Keratinocyte (primary cell): Measurements from ENCODE around the gene WNT9B. TPM values are rescaled to one million over a fixed set of nuclear protein-coding genes. Genes with fewer than 3 reads are reported as not detected.

Experiments used
- DNase-seq: peaks from one replicate; pipeline ENCODE4 v3.0.0-alpha.2; 2011; ENCODE audit warnings: low read depth, missing footprints, low spot score
- FAIRE-seq: peaks from 2 replicates; lab custom pipeline; 2011; peaks lifted over from hg19 to GRCh38; lab: Jason Lieb, UNC
- H2AFZ ChIP-seq: 2 replicates; pipeline ENCODE4 v1.6.0; 2012; ENCODE audit warnings: low read length, control low read depth, inconsistent platforms; ENCODE audit not compliant: control insufficient read depth
- H3K27ac ChIP-seq: 2 replicates; pipeline ENCODE4 v1.5.1; 2011; ENCODE audit warnings: low read length; ENCODE audit not compliant: control insufficient read depth, insufficient read depth
- H3K27me3 ChIP-seq: 3 replicates; pipeline ENCODE4 v1.6.0; 2011; ENCODE audit warnings: low read length; ENCODE audit not compliant: control insufficient read depth, insufficient read depth; ENCODE audit errors: extremely low read depth
- H3K36me3 ChIP-seq, 2 experiments: 2 replicates in 1 of 2; 3 replicates in 1 of 2; pipeline ENCODE4 v1.5.1; 2011; ENCODE audit warnings: low read length in 2 of 2, mild to moderate bottlenecking in 1 of 2; ENCODE audit not compliant: control insufficient read depth in 2 of 2, insufficient read depth in 2 of 2; ENCODE audit errors: extremely low read depth in 1 of 2
- H3K4me1 ChIP-seq: 3 replicates; pipeline ENCODE4 v1.5.1; 2011; ENCODE audit warnings: low read length; ENCODE audit not compliant: control insufficient read depth, insufficient read depth; ENCODE audit errors: extremely low read depth
- H3K4me2 ChIP-seq: 3 replicates; pipeline ENCODE4 v1.6.0; 2011; ENCODE audit warnings: low read depth, low read length; ENCODE audit not compliant: control insufficient read depth, insufficient read depth; ENCODE audit errors: extremely low read depth
- H3K4me3 ChIP-seq, 3 experiments: fragments of 200-600 bp in 1 of 3; sonication (generic) in 1 of 3; 2 replicates in 2 of 3; 3 replicates in 1 of 3; pipeline ENCODE4 v1.5.1; 2011 to 2016; ENCODE audit warnings: low read length in 3 of 3, mild to moderate bottlenecking in 3 of 3, control low read depth in 2 of 3, inconsistent platforms in 1 of 3, low read depth in 1 of 3, mixed read lengths in 1 of 3, mixed run types in 1 of 3, moderate library complexity in 1 of 3; ENCODE audit not compliant: control insufficient read depth in 2 of 3, insufficient read depth in 2 of 3; ENCODE audit errors: extremely low read depth in 1 of 3
- H3K79me2 ChIP-seq: 2 replicates; pipeline ENCODE4 v1.6.0; 2012; ENCODE audit warnings: low read length; ENCODE audit not compliant: control insufficient read depth, insufficient read depth
- H3K9ac ChIP-seq: 3 replicates; pipeline ENCODE4 v1.6.0; 2011; ENCODE audit warnings: low read length; ENCODE audit not compliant: control insufficient read depth, insufficient read depth; ENCODE audit errors: extremely low read depth
- H3K9me1 ChIP-seq: 3 replicates; pipeline ENCODE4 v1.6.0; 2011; ENCODE audit warnings: low read length; ENCODE audit not compliant: control insufficient read depth, insufficient read depth; ENCODE audit errors: extremely low read depth
- H3K9me3 ChIP-seq: 2 replicates; pipeline ENCODE4 v1.5.1; 2012; ENCODE audit warnings: low read depth, low read length; ENCODE audit not compliant: control insufficient read depth
- H4K20me1 ChIP-seq: 3 replicates; pipeline ENCODE4 v1.6.0; 2011; ENCODE audit warnings: low read length; ENCODE audit not compliant: control insufficient read depth, insufficient read depth; ENCODE audit errors: extremely low read depth
- EZH2 ChIP-seq: IDR thresholded peaks from one replicate; pipeline ENCODE4 v1.6.1; 2012; ENCODE audit warnings: inconsistent platforms, mild to moderate bottlenecking, low read length, moderate library complexity
- dilution Hi-C: fragments of 300-500 bp; cut with MboI; formaldehyde crosslinking; loops from one replicate; pipeline ENCODE4 v1.7.0; 2020; ENCODE audit warnings: low sequenced_read_pairs; ENCODE audit not compliant: extremely low pct_ligation_motif_present
- polyA plus RNA-seq, 5 experiments: library from polyadenylated mRNA; depleted of rRNA in 3 of 5; stranded (reverse) in 3 of 5; stranded (forward) in 1 of 5; unstranded in 1 of 5; fragments of >200 nt; gene quantifications; 1 replicate in 1 of 5; 2 replicates in 3 of 5; 3 replicates in 1 of 5; pipeline versions ENCODE4 v1.2.1 to v1.2.3, GENCODE V29; 2011 to 2012; ENCODE audit warnings: missing spikeins in 2 of 5, low read depth in 1 of 5, low replicate concordance in 1 of 5
- TF ChIP-seq, protein P1 (sequence below), 3 experiments: IDR thresholded peaks in 1 of 3; conservative IDR thresholded peaks in 1 of 3; optimal IDR thresholded peaks in 1 of 3; 2 replicates in 2 of 3; 3 replicates in 1 of 3; pipeline versions ENCODE3 to v1.5.1; 2011; ENCODE audit warnings: low read length in 3 of 3, mild to moderate bottlenecking in 3 of 3, moderate library complexity in 2 of 3, control low read depth in 1 of 3, inconsistent platforms in 1 of 3; ENCODE audit not compliant: insufficient read depth in 2 of 3; ENCODE audit errors: extremely low read depth in 1 of 3

WNT9B gene
- polyA plus RNA-seq, 1 donor (not counting 4 experiments of a cell fraction or from before 2014, with no cell fraction given) = not detected

DNA sequence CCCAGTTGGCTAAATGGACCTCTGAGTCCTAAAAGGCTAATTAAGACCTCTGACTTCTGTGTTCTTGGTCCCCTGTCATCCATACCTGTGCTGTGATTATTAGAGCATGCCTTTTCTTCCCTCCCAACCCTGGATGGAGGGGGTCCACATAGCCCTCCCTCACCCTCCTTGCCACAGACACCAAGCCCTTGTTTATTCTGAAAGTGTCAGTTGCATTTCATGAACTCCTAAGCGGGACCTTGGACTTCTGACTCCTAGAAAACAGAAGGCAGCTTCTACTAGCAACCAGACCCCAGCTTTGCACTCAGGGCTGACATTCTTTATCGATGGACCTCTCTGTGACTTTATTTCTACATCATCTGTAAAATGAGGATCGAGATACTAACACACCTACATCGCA lies 38.1 kb downstream of the WNT9B start:
- FAIRE-seq = no peak
- peaks cover 18% of the 10 kb centered on the region for H3K27me3 ChIP-seq

DNA sequence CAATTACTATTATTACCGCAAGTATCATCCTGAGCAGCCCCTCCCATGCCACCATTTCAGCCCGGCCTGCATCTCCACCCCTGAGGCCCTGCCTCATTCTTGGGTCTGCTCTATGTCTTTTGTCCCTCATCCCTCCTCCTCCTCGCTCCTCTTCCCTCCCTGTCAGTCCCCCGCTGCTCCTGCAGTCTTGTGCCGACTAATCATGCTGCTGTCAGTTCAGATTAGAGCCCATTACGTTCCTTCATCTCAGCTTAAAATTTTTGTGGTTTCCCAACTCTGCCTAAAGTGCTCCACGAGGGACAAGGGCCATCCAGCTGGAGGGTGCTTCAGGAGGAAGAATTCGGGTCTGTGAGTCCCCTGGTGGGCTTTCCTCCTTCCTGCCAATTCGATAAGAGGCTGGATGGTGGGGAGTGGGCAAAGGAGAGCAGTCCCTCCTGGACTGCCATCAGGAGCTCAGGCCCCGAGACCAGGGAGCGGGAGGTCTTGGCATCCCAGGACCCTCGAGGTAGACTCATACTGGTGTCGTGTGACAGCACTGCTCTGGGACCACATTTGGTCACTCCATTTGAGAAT lies 38.7 kb downstream of the WNT9B start:
- no peaks in the 10 kb centered on the region for H3K4me1 ChIP-seq
- H3K79me2 ChIP-seq = no peaks in the 10 kb centered on the region
- no peak overlapping the region for H3K27ac ChIP-seq
- H3K9me1 ChIP-seq = no peaks in the 10 kb centered on the region
- H3K9ac ChIP-seq = no peak overlapping the region
- H3K4me2 ChIP-seq = no peak overlapping the region
- H3K36me3 ChIP-seq = no peaks in the 10 kb centered on the region
- peaks cover 22% of the 10 kb centered on the region for H3K27me3 ChIP-seq
- DNase-seq (no peak), FAIRE-seq (no peak)
- no peaks in the 10 kb centered on the region for H3K9me3 ChIP-seq
- H4K20me1 ChIP-seq = no peaks in the 10 kb centered on the region
- no peak overlapping the region for H2AFZ ChIP-seq
- dilution Hi-C loops = no loop called here
- no peak overlapping the region for H3K4me3 ChIP-seq
- no peak for TF ChIP-seq EZH2
- TF ChIP-seq, protein P1, sequence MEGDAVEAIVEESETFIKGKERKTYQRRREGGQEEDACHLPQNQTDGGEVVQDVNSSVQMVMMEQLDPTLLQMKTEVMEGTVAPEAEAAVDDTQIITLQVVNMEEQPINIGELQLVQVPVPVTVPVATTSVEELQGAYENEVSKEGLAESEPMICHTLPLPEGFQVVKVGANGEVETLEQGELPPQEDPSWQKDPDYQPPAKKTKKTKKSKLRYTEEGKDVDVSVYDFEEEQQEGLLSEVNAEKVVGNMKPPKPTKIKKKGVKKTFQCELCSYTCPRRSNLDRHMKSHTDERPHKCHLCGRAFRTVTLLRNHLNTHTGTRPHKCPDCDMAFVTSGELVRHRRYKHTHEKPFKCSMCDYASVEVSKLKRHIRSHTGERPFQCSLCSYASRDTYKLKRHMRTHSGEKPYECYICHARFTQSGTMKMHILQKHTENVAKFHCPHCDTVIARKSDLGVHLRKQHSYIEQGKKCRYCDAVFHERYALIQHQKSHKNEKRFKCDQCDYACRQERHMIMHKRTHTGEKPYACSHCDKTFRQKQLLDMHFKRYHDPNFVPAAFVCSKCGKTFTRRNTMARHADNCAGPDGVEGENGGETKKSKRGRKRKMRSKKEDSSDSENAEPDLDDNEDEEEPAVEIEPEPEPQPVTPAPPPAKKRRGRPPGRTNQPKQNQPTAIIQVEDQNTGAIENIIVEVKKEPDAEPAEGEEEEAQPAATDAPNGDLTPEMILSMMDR (optimal IDR thresholded peaks at IDR 0.05 in 1 of 3, IDR thresholded peaks at IDR 0.05 in 1 of 3, conservative IDR thresholded peaks at IDR 0.05 in 1 of 3; ENCODE audit: extremely low read depth in 1 of 3, insufficient read depth in 2 of 3, low read length in 3 of 3) = no peak

More for the DNA sequence above, 38.1 kb downstream of the WNT9B start:
- DNase-seq = no peak
- dilution Hi-C loops = no loop called here
- H4K20me1 ChIP-seq = no peaks in the 10 kb centered on the region
- no peak overlapping the region for H3K4me3 ChIP-seq
- TF ChIP-seq, protein P1 (optimal IDR thresholded peaks at IDR 0.05 in 1 of 3, IDR thresholded peaks at IDR 0.05 in 1 of 3, conservative IDR thresholded peaks at IDR 0.05 in 1 of 3; ENCODE audit: extremely low read depth in 1 of 3, insufficient read depth in 2 of 3, low read length in 3 of 3) = no peak
- TF ChIP-seq EZH2 = no peak
- no peak overlapping the region for H2AFZ ChIP-seq
- no peaks in the 10 kb centered on the region for H3K4me1 ChIP-seq
- no peak overlapping the region for H3K9ac ChIP-seq
- H3K79me2 ChIP-seq = no peaks in the 10 kb centered on the region
- no peak overlapping the region for H3K27ac ChIP-seq
- H3K9me3 ChIP-seq = no peaks in the 10 kb centered on the region
- no peaks in the 10 kb centered on the region for H3K36me3 ChIP-seq
- H3K9me1 ChIP-seq = no peaks in the 10 kb centered on the region
- H3K4me2 ChIP-seq = no peak overlapping the region
